Thyroid gland (tissue), 4 donors: ENCODE measurements around the gene COG6. TPM values are rescaled to one million over a fixed set of nuclear protein-coding genes. Genes with fewer than 3 reads are reported as not detected.

Experiments used
- DNase-seq, 2 donors: peaks; one replicate each; pipeline ENCODE4 v3.0.0-alpha.2; 2019
- H3K27ac ChIP-seq, 3 donors: fragments of 200-600 bp; sonication (generic); 1 replicate in 2 of 3; 2 replicates in 1 of 3; pipeline ENCODE4 v1.5.1; 2016 to 2019; ENCODE audit warnings: mild to moderate bottlenecking in 1 of 3, moderate library complexity in 1 of 3
- H3K27me3 ChIP-seq: fragments of 200-600 bp; sonication (generic); one replicate; pipeline ENCODE4 v1.5.1; 2019
- H3K36me3 ChIP-seq, 2 donors: fragments of 200-600 bp; sonication (generic); one replicate each; pipeline ENCODE4 v1.5.1; 2016 to 2019
- H3K4me1 ChIP-seq, 2 donors: fragments of 200-600 bp; sonication (generic); one replicate each; pipeline ENCODE4 v1.5.1; 2017 to 2019
- H3K4me3 ChIP-seq, 3 donors: fragments of 200-600 bp; sonication (generic); replicated peaks in 1 of 3; 1 replicate in 2 of 3; 2 replicates in 1 of 3; pipeline ENCODE4 v1.5.1; 2016; ENCODE audit warnings: mild to moderate bottlenecking in 1 of 3
- H3K9me3 ChIP-seq: fragments of 200-600 bp; sonication (generic); one replicate; pipeline ENCODE4 v1.5.1; 2017
- CTCF ChIP-seq, 6 experiments: fragments of 200-600 bp in 3 of 6; fragments of 450-650 bp in 3 of 6; sonication (generic) in 3 of 6; IDR thresholded peaks; one replicate each; pipeline ENCODE4 v1.5.1; 2016 to 2019; ENCODE audit warnings: antibody characterized with exemption in 6 of 6, mild to moderate bottlenecking in 2 of 6, inconsistent platforms in 1 of 6, moderate library complexity in 1 of 6
- POLR2A ChIP-seq, 2 donors: fragments of 450-650 bp; IDR thresholded peaks; one replicate each; pipeline ENCODE4 v1.6.1; 2017; ENCODE audit warnings: antibody characterized with exemption in 2 of 2, mild to moderate bottlenecking in 2 of 2, moderate library complexity in 1 of 2
- WGBS, 2 donors: methylation state at CpG; one replicate each; pipeline ENCODE4 v1.1.5; 2017; 5-methylcytosine and 5-hydroxymethylcytosine counted together
- intact Hi-C: fragments of 100-400 bp; cut with DNase I; formaldehyde crosslinking; loops from one replicate; pipeline ENCODE4 v1.15.1; 2023
- total RNA-seq, 4 donors: library from RNA; depleted of rRNA; stranded (reverse); fragments of >200 nt; gene quantifications; one replicate each; pipeline ENCODE4 v1.2.3, GENCODE V29; 2016

Gene COG6
- total RNA-seq, 4 donors from 2014 or later: 29.0 to 77.3 (median 38.4) TPM

DNA sequence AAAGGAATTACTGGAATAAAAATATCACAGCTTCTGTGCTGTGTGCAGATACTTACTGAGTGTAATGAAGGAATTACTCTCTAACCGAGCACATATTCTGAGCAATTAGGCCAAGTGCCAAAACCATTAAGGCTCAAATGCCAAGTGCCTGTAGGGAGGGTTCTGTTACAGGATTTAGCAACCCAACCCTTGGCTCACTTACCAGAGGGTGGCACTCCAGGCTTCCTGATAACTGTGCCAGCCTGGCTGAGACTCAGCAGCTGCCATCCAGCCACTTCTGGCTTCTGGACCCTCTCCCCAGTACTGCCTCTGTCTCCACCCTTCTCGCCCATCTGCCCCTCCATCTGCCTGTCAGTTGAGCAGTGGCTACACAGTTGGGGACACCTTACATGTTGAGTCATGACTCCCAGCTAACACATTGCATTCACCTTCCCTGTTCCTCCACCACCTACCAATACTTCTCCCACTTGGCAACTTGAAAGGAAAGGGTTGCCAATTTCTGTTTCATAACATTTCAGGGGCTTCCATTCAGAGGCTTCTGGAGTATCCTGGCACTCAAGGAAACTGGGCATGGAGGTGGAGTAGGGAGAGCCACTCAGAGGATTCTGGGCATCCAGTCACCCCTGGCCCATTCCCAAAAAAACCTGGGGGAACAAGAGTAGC lies 110.5 kb downstream of the COG6 start:
- WGBS, 2 donors: 41 to 46% methylated on average over 2 of the region's 2 CpGs
- Histone ChIP-seq H3K4me1 (peaks cover 23% of the 10 kb centered on the region in 2 donors), H3K4me3 (no peak overlapping the region), H3K9me3 (no peaks in the 10 kb centered on the region), H3K27me3 (no peaks in the 10 kb centered on the region), H3K36me3 (no peaks in the 10 kb centered on the region), H3K27ac (no peak overlapping the region)
- DNase-seq: peak; percentile 70 to 76
- intact Hi-C loops: no loop called here
- TF ChIP-seq POLR2A (IDR thresholded peaks at IDR 0.05): no peak
- TF ChIP-seq CTCF (IDR thresholded peaks at IDR 0.05): peak in 3 of 6 experiments; percentile 37 to 52 (median 45)

DNA sequence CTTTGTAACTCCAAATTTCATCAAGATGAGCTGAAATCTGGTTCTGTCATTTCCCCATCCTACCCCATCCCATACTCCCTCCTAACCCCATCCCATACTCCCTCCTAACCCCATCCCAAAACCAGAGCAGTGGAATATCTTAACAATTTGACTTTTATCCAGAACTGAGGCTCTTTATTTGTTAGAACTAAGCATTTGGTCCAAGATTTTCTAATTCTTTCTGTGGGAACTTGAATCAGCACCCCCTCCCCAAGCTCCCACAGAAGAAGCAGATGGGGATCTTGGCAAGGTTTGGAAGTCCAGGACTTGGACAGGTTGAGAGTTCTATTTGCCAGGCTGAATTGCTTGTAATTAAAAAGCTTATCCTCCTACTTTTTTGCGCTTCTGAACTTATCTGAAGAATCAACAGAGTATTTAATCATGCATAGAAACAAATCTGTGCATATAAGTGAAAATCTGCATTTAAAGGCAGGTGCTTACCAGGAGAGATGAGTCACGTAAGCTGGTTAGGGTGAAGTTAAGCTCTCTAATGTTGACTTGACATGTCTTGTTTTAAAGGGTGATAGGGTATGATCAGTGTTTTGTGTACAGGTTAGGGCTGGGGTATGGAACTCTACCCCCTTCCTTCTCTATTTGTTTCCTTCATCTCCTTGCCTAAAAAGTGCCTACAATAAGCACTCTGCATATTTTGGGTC lies 111.1 kb downstream of the COG6 start:
- no peak for DNase-seq

GRCh38 chr13:39767791-39768517 lies 112.5 kb downstream of the COG6 start:
- WGBS, 2 donors: 68 to 73% methylated on average over 3 of the region's 3 CpGs
- TF ChIP-seq POLR2A (IDR thresholded peaks at IDR 0.05) (no peak), CTCF (IDR thresholded peaks at IDR 0.05) (no peak)
- intact Hi-C loops: no loop called here
- H3K27ac ChIP-seq: peak overlapping the region in 1 of 3 donors; percentile 18
- H3K4me3 ChIP-seq: no peak overlapping the region
- no peaks in the 10 kb centered on the region for H3K27me3 ChIP-seq
- H3K4me1 ChIP-seq: peaks cover 23% of the 10 kb centered on the region in 2 donors
- no peaks in the 10 kb centered on the region for H3K9me3 ChIP-seq
- peak in 1 of 2 donors; percentile 14 for DNase-seq
- H3K36me3 ChIP-seq: no peaks in the 10 kb centered on the region

More for the DNA sequence above, 111.1 kb downstream of the COG6 start:
- no peak overlapping the region for H3K4me3 ChIP-seq
- intact Hi-C loops: no loop called here
- H3K9me3 ChIP-seq: no peaks in the 10 kb centered on the region
- no peaks in the 10 kb centered on the region for H3K36me3 ChIP-seq
- TF ChIP-seq CTCF (IDR thresholded peaks at IDR 0.05): no peak
- TF ChIP-seq POLR2A (IDR thresholded peaks at IDR 0.05): no peak
- 60 to 61% methylated on average over 2 of the region's 2 CpGs for WGBS, 2 donors
- no peak overlapping the region for H3K27ac ChIP-seq
- peaks cover 23% of the 10 kb centered on the region in 2 donors for H3K4me1 ChIP-seq
- no peaks in the 10 kb centered on the region for H3K27me3 ChIP-seq

DNA sequence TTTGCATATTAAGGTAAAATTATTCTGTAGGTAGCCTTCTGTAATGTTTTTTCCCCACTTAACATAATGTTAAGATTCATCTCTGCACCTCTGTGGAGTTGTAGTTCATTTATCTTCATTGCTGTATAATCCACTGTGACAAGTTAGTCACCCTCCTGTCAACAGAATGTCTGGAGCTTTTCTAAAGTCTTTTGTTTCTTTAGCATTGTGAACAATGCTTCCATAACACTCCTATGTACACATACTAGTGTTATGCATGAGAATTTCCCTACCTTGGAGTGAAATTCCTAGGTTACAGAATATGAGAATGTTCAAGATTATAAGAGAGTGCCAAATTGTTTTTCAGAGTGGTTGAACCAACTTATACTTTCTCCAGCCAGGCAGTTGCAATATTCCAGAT lies 113.5 kb downstream of the COG6 start:
- Histone ChIP-seq H3K27me3 (no peaks in the 10 kb centered on the region), H3K27ac (no peak overlapping the region), H3K4me1 (peaks cover 23% of the 10 kb centered on the region in 2 donors), H3K4me3 (no peak overlapping the region), H3K9me3 (no peaks in the 10 kb centered on the region), H3K36me3 (no peaks in the 10 kb centered on the region)
- TF ChIP-seq POLR2A (IDR thresholded peaks at IDR 0.05): no peak
- no peak for TF ChIP-seq CTCF (IDR thresholded peaks at IDR 0.05)
- intact Hi-C loops: no loop called here
- no peak for DNase-seq
